Measurements from ENCODE around the gene ELFN1. TPM values are rescaled to one million over a fixed set of nuclear protein-coding genes. Genes with fewer than 3 reads are reported as not detected.

ELFN1 gene
- total RNA-seq, 1 donor, result 1.6 TPM

GRCh38 chr7:1700086-1700485, 30.0 kb downstream of the ELFN1 start:
- TF ChIP-seq CTCF (IDR thresholded peaks at IDR 0.05; ENCODE audit: insufficient read depth, low read length), result no peak
- no peak overlapping the region for H3K4me3 ChIP-seq (ENCODE audit: low read depth, low read length)
- no peak for DNase-seq (ENCODE audit: low read depth)

GRCh38 chr7:1700536-1701333, 30.7 kb downstream of the ELFN1 start:
- H3K4me3 ChIP-seq (ENCODE audit: low read depth, low read length), result no peak overlapping the region
- DNase-seq (ENCODE audit: low read depth), result no peak
- no peak for TF ChIP-seq CTCF (IDR thresholded peaks at IDR 0.05; ENCODE audit: insufficient read depth, low read length)

GRCh38 chr7:1702652-1703051, 32.6 kb downstream of the ELFN1 start:
- H3K4me3 ChIP-seq (ENCODE audit: low read depth, low read length), result no peak overlapping the region
- no peak for DNase-seq (ENCODE audit: low read depth)
- TF ChIP-seq CTCF (IDR thresholded peaks at IDR 0.05; ENCODE audit: insufficient read depth, low read length), result no peak

- DNase-seq (ENCODE audit: low read depth), result no peak
- H3K4me3 ChIP-seq (ENCODE audit: low read depth, low read length), result no peak overlapping the region
- TF ChIP-seq CTCF (IDR thresholded peaks at IDR 0.05; ENCODE audit: insufficient read depth, low read length), result no peak
Observed at GRCh38 chr7:1703441-1703840, 33.4 kb downstream of the ELFN1 start.

- H3K4me3 ChIP-seq (ENCODE audit: low read depth, low read length), result no peak overlapping the region
- TF ChIP-seq CTCF (IDR thresholded peaks at IDR 0.05; ENCODE audit: insufficient read depth, low read length), result no peak
- DNase-seq (ENCODE audit: low read depth), result no peak
Observed at GRCh38 chr7:1703871-1704810, 34.1 kb downstream of the ELFN1 start.

GRCh38 chr7:1704811-1705738, 35.0 kb downstream of the ELFN1 start:
- DNase-seq (ENCODE audit: low read depth), result no peak
- no peak overlapping the region for H3K4me3 ChIP-seq (ENCODE audit: low read depth, low read length)
- TF ChIP-seq CTCF (IDR thresholded peaks at IDR 0.05; ENCODE audit: insufficient read depth, low read length), result no peak
